GM18951 (cell line): ENCODE measurements around the gene AGMO.

Experiments used
- POLR2A ChIP-seq: IDR thresholded peaks from 4 replicates; pipeline ENCODE4 v1.6.1; 2011; ENCODE audit warnings: mild to moderate bottlenecking; ENCODE audit not compliant: insufficient read length, insufficient read depth; ENCODE audit errors: extremely low read depth
- in situ Hi-C: fragments of 300-500 bp; cut with MboI; formaldehyde crosslinking; loops from one replicate; pipeline ENCODE4 v1.12.0; 2022; ENCODE audit warnings: low sequenced_read_pairs, mixed read lengths, inconsistent platforms; ENCODE audit not compliant: unreplicated experiment

The AGMO gene

GRCh38 chr7:15402436-15403136 is 159.2 kb downstream of the AGMO start:
- in situ Hi-C loops: no loop called here
- TF ChIP-seq POLR2A: no peak

DNA sequence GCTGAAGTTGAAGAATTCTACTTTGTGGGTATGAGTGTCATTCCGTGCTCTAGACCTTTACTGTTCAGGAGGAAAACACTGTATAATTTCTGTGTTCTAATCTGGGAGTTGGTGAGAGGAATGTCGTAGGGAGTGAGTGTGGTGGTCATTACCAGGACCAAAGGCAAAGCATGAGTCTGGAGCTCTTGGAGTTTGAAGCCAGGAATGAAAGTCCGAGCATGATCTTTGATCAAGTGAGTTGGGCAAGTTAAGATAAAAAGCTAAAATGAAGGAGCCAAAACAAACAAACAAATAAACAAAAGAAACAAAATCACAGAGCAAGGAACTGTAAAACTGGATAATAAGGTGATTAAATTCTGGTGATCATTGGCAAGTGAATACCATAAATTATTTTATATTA is 161.4 kb downstream of the AGMO start:
- in situ Hi-C loops: no loop called here
- no peak for TF ChIP-seq POLR2A

DNA sequence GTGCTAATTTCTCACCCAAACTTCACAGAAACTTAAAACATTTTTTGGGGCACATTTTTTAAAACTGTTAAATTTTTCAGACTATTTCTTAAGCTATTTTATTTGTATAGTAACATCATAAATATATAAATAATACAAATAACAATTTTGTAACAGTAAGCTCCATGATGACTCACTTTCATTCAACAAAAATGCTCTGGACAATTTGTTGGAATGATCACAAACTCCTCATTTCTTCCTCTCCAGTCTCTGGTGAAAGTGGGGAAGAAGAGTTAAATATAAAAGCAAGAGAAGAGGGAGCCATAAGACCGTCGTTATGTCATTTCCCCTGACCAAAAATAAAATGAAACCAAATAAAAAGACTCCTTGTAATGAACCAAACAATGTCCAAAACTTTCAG is 162.4 kb downstream of the AGMO start:
- no peak for TF ChIP-seq POLR2A
- in situ Hi-C loops: no loop called here

DNA sequence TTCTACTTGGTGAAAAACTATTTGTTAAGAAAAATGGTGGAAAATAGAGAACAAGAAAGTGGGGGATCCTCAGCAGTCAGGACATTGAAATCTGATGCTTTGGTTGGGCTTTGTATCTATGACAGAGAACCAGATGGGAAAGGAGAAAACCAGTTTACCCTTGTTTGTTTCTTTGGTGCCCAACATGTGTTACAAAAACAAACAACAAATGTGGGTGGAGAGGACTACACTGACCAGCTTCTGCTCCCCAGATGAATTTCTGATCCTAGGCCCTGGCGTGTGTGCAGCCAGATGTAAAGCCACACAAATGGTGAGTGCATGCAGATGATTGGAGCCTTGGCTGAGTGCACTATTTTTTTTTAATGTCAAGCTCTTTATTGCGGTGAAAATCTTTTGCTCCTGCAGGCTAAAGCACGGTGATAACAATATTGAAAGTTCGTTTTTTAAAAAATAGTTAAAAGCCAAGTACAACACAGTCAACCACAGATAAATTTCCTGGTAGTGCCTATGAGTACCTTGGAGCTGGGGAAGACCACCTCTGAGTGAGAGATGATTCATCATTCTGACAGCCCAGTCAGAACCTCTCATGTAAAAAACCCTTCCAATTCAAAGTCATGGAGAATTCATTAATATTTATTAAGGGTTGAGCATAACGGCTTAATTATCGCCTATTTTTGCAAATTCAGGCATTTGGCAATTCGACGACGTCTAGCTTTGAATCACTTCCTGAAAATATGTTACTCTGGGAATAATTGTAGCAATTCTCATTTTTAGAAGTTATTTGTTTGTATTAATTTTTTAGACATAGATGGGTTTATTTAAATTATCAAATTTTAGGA is 163.7 kb downstream of the AGMO start:
- in situ Hi-C loops: no loop called here
- no peak for TF ChIP-seq POLR2A

DNA sequence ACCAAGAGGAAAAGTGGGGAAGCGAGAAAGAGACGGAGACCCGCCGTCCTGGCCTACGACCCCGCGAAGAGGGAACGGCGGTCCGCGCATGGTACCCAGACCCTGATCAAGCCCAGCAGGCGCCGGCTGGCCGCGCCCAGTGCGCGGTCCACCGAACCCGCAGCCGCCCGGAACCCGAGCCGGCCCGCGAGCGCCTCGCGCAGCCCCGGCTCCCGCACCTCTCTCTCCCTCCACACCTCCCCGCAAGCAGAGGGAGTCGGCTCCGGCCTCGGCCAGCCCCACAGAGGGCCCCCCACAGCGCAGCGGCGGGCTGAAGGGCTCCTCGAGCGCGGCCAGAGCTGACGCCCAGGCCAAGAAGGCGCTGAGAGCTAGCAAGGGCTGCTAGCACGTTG is 164.7 kb downstream of the AGMO start:
- in situ Hi-C loops: no loop called here
- no peak for TF ChIP-seq POLR2A

DNA sequence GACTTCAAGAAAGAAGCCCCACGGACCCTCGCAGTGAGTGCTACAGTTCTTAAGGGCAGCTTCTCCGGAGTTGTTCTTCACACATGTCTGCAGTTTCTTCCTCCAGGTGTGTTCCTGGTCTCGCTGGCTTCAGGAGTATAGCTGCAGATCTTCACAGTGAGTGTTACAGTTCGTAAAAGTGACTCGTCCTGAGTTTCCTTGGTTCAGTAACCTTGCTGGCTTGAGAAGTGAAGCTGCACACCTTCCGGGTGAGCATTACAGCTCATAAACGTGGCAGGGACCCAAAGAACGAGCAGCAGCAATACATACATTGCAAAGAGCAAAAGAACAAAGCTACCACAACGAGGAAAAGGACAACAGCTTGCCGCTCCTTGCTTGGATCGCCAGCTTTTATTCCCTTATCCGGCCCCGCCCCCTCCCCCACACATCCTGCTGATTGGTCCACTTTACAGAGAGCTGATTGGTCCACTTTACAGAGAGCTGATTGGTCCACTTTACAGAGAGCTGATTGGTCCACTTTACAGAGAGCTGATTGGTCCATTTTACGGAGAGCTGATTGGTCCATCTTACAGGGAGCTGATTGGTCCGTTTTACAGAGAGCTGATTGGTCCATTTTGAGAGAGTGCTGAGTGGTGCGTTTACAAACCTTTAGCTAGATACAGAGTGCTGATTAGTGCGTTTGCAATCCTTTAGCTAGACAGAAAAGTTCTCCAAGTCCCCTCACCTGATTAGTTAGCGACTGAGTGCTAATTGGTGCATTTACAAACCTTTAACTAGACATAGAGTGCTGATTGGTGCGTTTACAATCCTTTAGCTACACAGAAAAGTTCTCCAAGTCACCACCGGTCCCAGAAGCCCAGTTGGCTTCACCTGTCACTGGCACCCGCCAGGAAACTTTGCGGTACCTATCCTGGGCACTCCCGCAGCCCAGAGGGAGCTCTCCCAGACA is 165.3 kb downstream of the AGMO start:
- TF ChIP-seq POLR2A: no peak
- in situ Hi-C loops: no loop called here

DNA sequence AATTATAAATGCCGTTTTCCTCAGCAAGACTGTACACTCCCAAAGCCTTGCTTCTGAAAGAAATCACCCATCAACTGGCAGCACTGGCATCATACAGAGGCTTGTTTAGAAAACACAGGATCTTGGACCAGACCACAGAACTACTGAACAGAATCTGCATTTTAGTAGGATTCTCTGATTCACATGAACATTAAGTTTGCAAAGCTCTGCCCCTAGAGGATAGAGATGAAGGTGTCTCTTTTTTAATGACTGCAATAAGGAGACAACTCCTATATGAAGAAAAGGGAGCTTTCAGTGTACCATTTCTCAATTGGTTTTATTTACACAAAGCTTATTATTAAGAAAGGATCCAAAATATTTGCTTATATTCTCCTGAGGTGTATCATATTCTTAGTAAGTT is 172.7 kb downstream of the AGMO start:
- no peak for TF ChIP-seq POLR2A
- in situ Hi-C loops: no loop called here

- TF ChIP-seq POLR2A: no peak
- in situ Hi-C loops: no loop called here
Observed at GRCh38 chr7:15378494-15379145, 183.2 kb downstream of the AGMO start.

GRCh38 chr7:15376600-15376999 is 185.2 kb downstream of the AGMO start:
- no peak for TF ChIP-seq POLR2A
- in situ Hi-C loops: no loop called here

GRCh38 chr7:15370441-15370840 is 191.4 kb downstream of the AGMO start:
- TF ChIP-seq POLR2A: no peak
- in situ Hi-C loops: no loop called here

- TF ChIP-seq POLR2A: no peak
- in situ Hi-C loops: no loop called here
Observed at GRCh38 chr7:15368653-15369052, 193.2 kb downstream of the AGMO start.

DNA sequence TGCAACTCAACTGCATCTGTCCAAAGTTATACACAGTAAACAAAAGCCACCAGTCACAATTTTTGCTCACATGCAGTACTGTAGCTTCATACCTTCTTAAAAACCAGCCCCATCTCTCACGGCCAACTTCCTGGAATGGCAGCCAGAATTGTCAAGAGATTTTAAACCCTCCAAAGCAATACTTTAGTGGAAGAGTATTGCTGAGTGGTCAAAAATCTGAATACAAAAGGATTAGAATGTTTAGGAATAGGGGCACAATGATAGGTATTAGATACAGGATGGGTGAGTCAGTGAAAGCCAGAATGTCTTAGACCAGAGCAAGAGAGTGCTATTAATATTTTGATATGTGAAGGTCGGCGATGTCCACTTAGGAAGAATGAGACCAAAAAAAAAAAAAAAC is 193.9 kb downstream of the AGMO start:
- in situ Hi-C loops: no loop called here

DNA sequence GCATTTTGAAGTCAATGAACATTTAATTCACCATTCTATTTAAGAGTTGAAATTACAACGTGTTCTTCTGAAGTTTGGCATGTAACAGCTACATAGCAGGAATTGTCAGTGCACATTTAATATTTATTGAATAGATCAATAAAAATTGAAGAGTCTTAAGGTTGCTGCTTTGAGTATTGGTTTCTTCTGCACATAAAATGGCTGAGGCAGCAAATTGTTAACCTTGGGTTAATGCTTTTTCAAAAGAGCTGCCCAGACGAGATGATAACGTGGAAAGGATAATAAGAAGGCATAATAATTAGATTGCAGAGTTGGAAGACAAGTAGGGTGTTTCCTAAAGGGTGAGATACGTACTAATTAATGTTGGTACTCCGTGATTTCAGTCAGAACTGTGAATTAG is 203.7 kb downstream of the AGMO start:
- TF ChIP-seq POLR2A: no peak
- in situ Hi-C loops: no loop called here

More for the DNA sequence above, 193.9 kb downstream of the AGMO start:
- TF ChIP-seq POLR2A: no peak
